SK-N-SH treated with all-trans-retinoic acid at 6 μM for 48 hours (cell line): ENCODE results near the gene PSMD8.
A peak's percentile ranks its signal among the peaks of the same experiment; 100 is the strongest.

ENCODE experiments used
- ATAC-seq: fragments of 200-7000 bp; cut with Tn5 transposase; 3 replicates; pipeline ENCODE4 v1.9.1; 2020; ENCODE audit warnings: mild to moderate bottlenecking, moderate library complexity
- BACH2 ChIP-seq: fragments of 250-450 bp; sonication (Bioruptor Pico); IDR thresholded peaks from 2 replicates; pipeline ENCODE4 v1.9.0; 2021; ENCODE audit warnings: mild to moderate bottlenecking, borderline replicate concordance
- CREB5 ChIP-seq: fragments of 250-450 bp; sonication (Bioruptor Pico); IDR thresholded peaks from 2 replicates; pipeline ENCODE4 v1.5.1; 2020; ENCODE audit warnings: low read depth, mild to moderate bottlenecking, moderate library complexity
- CSDC2 ChIP-seq: fragments of 250-450 bp; sonication (Bioruptor Pico); IDR thresholded peaks from 2 replicates; pipeline ENCODE4 v1.5.0; 2020; ENCODE audit warnings: mild to moderate bottlenecking, moderate library complexity
- CSRNP3 ChIP-seq: fragments of 250-450 bp; sonication (Bioruptor Pico); IDR thresholded peaks from 2 replicates; pipeline ENCODE4 v1.5.1; 2021; ENCODE audit warnings: mild to moderate bottlenecking, moderate library complexity
- ESRRG ChIP-seq: fragments of 250-450 bp; sonication (Bioruptor Pico); IDR thresholded peaks from 2 replicates; pipeline ENCODE4 v1.6.1; 2021; ENCODE audit warnings: mild to moderate bottlenecking
- GLIS3 ChIP-seq: fragments of 250-450 bp; sonication (Bioruptor Pico); IDR thresholded peaks from 2 replicates; pipeline ENCODE4 v1.5.0; 2020; ENCODE audit warnings: mild to moderate bottlenecking, moderate library complexity
- ISL1 ChIP-seq: fragments of 250-450 bp; sonication (Bioruptor Pico); IDR thresholded peaks from 2 replicates; pipeline ENCODE4 v2.1.2; 2022; ENCODE audit warnings: mild to moderate bottlenecking, moderate library complexity
- OSR1 ChIP-seq: fragments of 250-450 bp; sonication (Bioruptor Pico); IDR thresholded peaks from 2 replicates; pipeline ENCODE4 v1.8.0; 2022; ENCODE audit warnings: moderate library complexity, mild to moderate bottlenecking, inconsistent platforms
- PATZ1 ChIP-seq: fragments of 250-450 bp; sonication (Bioruptor Pico); IDR thresholded peaks from 2 replicates; pipeline ENCODE4 v1.8.0; 2020; ENCODE audit warnings: mild to moderate bottlenecking, moderate library complexity, borderline replicate concordance
- POU6F1 ChIP-seq: fragments of 250-450 bp; sonication (Bioruptor Pico); IDR thresholded peaks from 2 replicates; pipeline ENCODE4 v1.8.0; 2021; ENCODE audit warnings: low read depth, mild to moderate bottlenecking, moderate library complexity, borderline replicate concordance
- PPARA ChIP-seq: fragments of 250-450 bp; sonication (Bioruptor Pico); IDR thresholded peaks from 2 replicates; pipeline ENCODE4 v1.5.0; 2020; ENCODE audit warnings: mild to moderate bottlenecking, borderline replicate concordance
- RARB ChIP-seq: fragments of 250-450 bp; sonication (Bioruptor Pico); IDR thresholded peaks from 2 replicates; pipeline ENCODE4 v1.8.0; 2021; ENCODE audit warnings: mild to moderate bottlenecking, moderate library complexity
- SNAI2 ChIP-seq: fragments of 250-450 bp; sonication (Bioruptor Pico); IDR thresholded peaks from 2 replicates; pipeline ENCODE4 v1.5.0; 2020; ENCODE audit warnings: mild to moderate bottlenecking, moderate library complexity
- TOX ChIP-seq: fragments of 250-450 bp; sonication (Bioruptor Pico); IDR thresholded peaks from 2 replicates; pipeline ENCODE4 v1.8.0; 2021; ENCODE audit warnings: mild to moderate bottlenecking, moderate library complexity, borderline replicate concordance
- TSHZ2 ChIP-seq: fragments of 250-450 bp; sonication (Bioruptor Pico); IDR thresholded peaks from 2 replicates; pipeline ENCODE4 v1.5.0; 2020; ENCODE audit warnings: mild to moderate bottlenecking, moderate library complexity
- ZC3H10 ChIP-seq: fragments of 250-450 bp; sonication (Bioruptor Pico); IDR thresholded peaks from 2 replicates; pipeline ENCODE4 v1.5.1; 2021; ENCODE audit warnings: mild to moderate bottlenecking, moderate library complexity
- ZFP3 ChIP-seq: fragments of 250-450 bp; sonication (Bioruptor Pico); IDR thresholded peaks from 2 replicates; pipeline ENCODE4 v1.5.0; 2020; ENCODE audit warnings: mild to moderate bottlenecking, moderate library complexity
- ZFP30 ChIP-seq: fragments of 450-650 bp; formaldehyde crosslinking; IDR thresholded peaks from 2 replicates; pipeline ENCODE4 v1.5.0; 2022; ENCODE audit warnings: mild to moderate bottlenecking, moderate library complexity
- ZNF8 ChIP-seq: fragments of 450-650 bp; formaldehyde crosslinking; IDR thresholded peaks from 2 replicates; pipeline ENCODE4 v1.5.0; 2020; ENCODE audit warnings: mild to moderate bottlenecking, moderate library complexity

PSMD8 gene

GRCh38 chr19:38375098-38375493 is 725 bp downstream of the PSMD8 start:
- TF ChIP-seq CSRNP3 (no peak), CREB5 (CRISPR knock-in tag) (no peak), GLIS3 (CRISPR knock-in tag) (no peak), OSR1 (CRISPR knock-in tag) (no peak), ESRRG (no peak)
- peak; percentile 46 for ATAC-seq

- TF ChIP-seq PPARA (CRISPR knock-in tag) (no peak), OSR1 (CRISPR knock-in tag) (no peak)
- no peak for ATAC-seq
Measured at GRCh38 chr19:38375748-38376147, 1.4 kb downstream of the PSMD8 start.

- TF ChIP-seq TSHZ2 (CRISPR knock-in tag) (no peak), CREB5 (CRISPR knock-in tag) (no peak), CSDC2 (no peak), ESRRG (no peak), OSR1 (CRISPR knock-in tag) (no peak), ISL1 (CRISPR knock-in tag) (no peak), RARB (CRISPR knock-in tag) (no peak), ZFP3 (CRISPR knock-in tag) (no peak), CSRNP3 (no peak), BACH2 (CRISPR knock-in tag) (no peak), SNAI2 (CRISPR knock-in tag) (no peak), ZNF8 (CRISPR knock-in tag) (no peak), TOX (no peak), GLIS3 (CRISPR knock-in tag) (no peak), PATZ1 (CRISPR knock-in tag) (no peak), ZFP30 (CRISPR knock-in tag) (no peak), POU6F1 (CRISPR knock-in tag) (no peak), ZC3H10 (CRISPR knock-in tag) (no peak)
- TF ChIP-seq, all 23 proteins: peak for 0
- no peak for ATAC-seq
Measured at GRCh38 chr19:38376576-38376975, 2.2 kb downstream of the PSMD8 start.
